GM12878 (cell line): ENCODE results near the gene WWTR1. TPM values are rescaled to one million over a fixed set of nuclear protein-coding genes. Genes with fewer than 3 reads are reported as not detected.

Source experiments
- CEBPB ChIP-seq, 2 experiments: fragments of 150-350 bp in 1 of 2; IDR thresholded peaks; 2 replicates each; pipeline ENCODE4 v1.6.1; 2012 to 2014; ENCODE audit warnings: low read depth in 2 of 2, low read length in 2 of 2, borderline replicate concordance in 1 of 2, inconsistent platforms in 1 of 2
- CEBPZ ChIP-seq: fragments of 150-350 bp; IDR thresholded peaks from 2 replicates; pipeline ENCODE4 v1.6.1; 2016; ENCODE audit warnings: low read depth, low read length
- CTCF ChIP-seq, 3 experiments: IDR thresholded peaks in 2 of 3; conservative IDR thresholded peaks in 1 of 3; 2 replicates each; pipeline ENCODE4 v1.5.1; 2011; ENCODE audit warnings: low read depth in 3 of 3, low read length in 3 of 3, mild to moderate bottlenecking in 3 of 3, control low read depth in 2 of 3, moderate library complexity in 2 of 3, inconsistent platforms in 1 of 3, mixed read lengths in 1 of 3; ENCODE audit not compliant: control insufficient read depth in 2 of 3, insufficient read depth in 1 of 3; ENCODE audit errors: extremely low read depth in 1 of 3
- DPF2 ChIP-seq: fragments of 450-650 bp; IDR thresholded peaks from 2 replicates; pipeline ENCODE4 v1.6.1; 2017; ENCODE audit warnings: mild to moderate bottlenecking
- E2F4 ChIP-seq: IDR thresholded peaks from 2 replicates; pipeline ENCODE4 v1.6.1; 2012; ENCODE audit warnings: low read depth, low read length, improper control_type of control experiment
- EP300 ChIP-seq, 2 experiments: fragments of 150-350 bp in 1 of 2; IDR thresholded peaks; 2 replicates each; pipeline ENCODE4 v1.6.1; 2011 to 2012; ENCODE audit warnings: low read depth in 2 of 2, low read length in 2 of 2, borderline replicate concordance in 1 of 2, improper control_type of control experiment in 1 of 2, inconsistent platforms in 1 of 2; ENCODE audit not compliant: control insufficient read depth in 1 of 2
- FOXM1 ChIP-seq: IDR thresholded peaks from 2 replicates; pipeline ENCODE4 v1.6.1; 2012; ENCODE audit warnings: low read depth, mild to moderate bottlenecking, inconsistent platforms, low read length, moderate library complexity
- GABPA ChIP-seq: IDR thresholded peaks from 2 replicates; pipeline ENCODE4 v1.6.1; 2014; ENCODE audit warnings: antibody characterized with exemption, low read depth, mild to moderate bottlenecking, inconsistent platforms
- JUNB ChIP-seq: IDR thresholded peaks from 2 replicates; pipeline ENCODE4 v1.6.1; 2016; ENCODE audit warnings: antibody characterized with exemption, mild to moderate bottlenecking
- KAT2A ChIP-seq: conservative IDR thresholded peaks from 2 replicates; pipeline ENCODE4 v1.6.1; 2011; ENCODE audit warnings: low read depth, low read length; ENCODE audit not compliant: control insufficient read depth
- MXI1 ChIP-seq: fragments of 150-350 bp; IDR thresholded peaks from 2 replicates; pipeline ENCODE4 v1.6.1; 2011; ENCODE audit warnings: low read depth, mild to moderate bottlenecking, inconsistent platforms, low read length, improper control_type of control experiment
- NFYB ChIP-seq: IDR thresholded peaks from 2 replicates; pipeline ENCODE4 v1.6.1; 2011; ENCODE audit warnings: low read depth, mild to moderate bottlenecking, low read length, improper control_type of control experiment, moderate library complexity; ENCODE audit not compliant: insufficient read depth
- NR2F1 ChIP-seq: fragments of 450-650 bp; conservative IDR thresholded peaks from 2 replicates; pipeline ENCODE4 v1.6.1; 2017; ENCODE audit warnings: mild to moderate bottlenecking
- NRF1 ChIP-seq: conservative IDR thresholded peaks from 2 replicates; pipeline ENCODE4 v1.6.1; 2011; ENCODE audit warnings: mild to moderate bottlenecking, low read depth, low read length, improper control_type of control experiment
- POLR2AphosphoS5 ChIP-seq: IDR thresholded peaks from 2 replicates; pipeline ENCODE4 v1.6.1; 2011; ENCODE audit warnings: mild to moderate bottlenecking, low read length, inconsistent platforms
- POU2F2 ChIP-seq: IDR thresholded peaks from 3 replicates; pipeline ENCODE4 v1.6.1; 2011; ENCODE audit warnings: low read depth, mild to moderate bottlenecking, low read length, borderline replicate concordance
- SIN3A ChIP-seq: IDR thresholded peaks from 2 replicates; pipeline ENCODE4 v1.6.1; 2012; ENCODE audit warnings: low read depth, low read length, improper control_type of control experiment
- SMAD1 ChIP-seq: fragments of 450-650 bp; IDR thresholded peaks from 2 replicates; pipeline ENCODE4 v1.6.1; 2018; ENCODE audit warnings: mild to moderate bottlenecking, low read depth; ENCODE audit not compliant: partially characterized antibody
- TAF1 ChIP-seq: IDR thresholded peaks from 2 replicates; pipeline ENCODE4 v1.6.1; 2011; ENCODE audit warnings: mild to moderate bottlenecking, low read depth, low read length, borderline replicate concordance
- TCF7 ChIP-seq: IDR thresholded peaks from 2 replicates; pipeline ENCODE4 v1.6.1; 2014; ENCODE audit warnings: antibody characterized with exemption, borderline replicate concordance
- YBX1 ChIP-seq: fragments of 450-650 bp; IDR thresholded peaks from 2 replicates; pipeline ENCODE4 v1.6.1; 2016; ENCODE audit warnings: antibody characterized with exemption
- YY1 ChIP-seq: IDR thresholded peaks from 2 replicates; pipeline ENCODE4 v1.6.1; 2011; ENCODE audit warnings: low read depth, mild to moderate bottlenecking, low read length
- ZNF24 ChIP-seq: fragments of 450-650 bp; IDR thresholded peaks from 2 replicates; pipeline ENCODE4 v1.6.1; 2017; ENCODE audit warnings: antibody characterized with exemption, mild to moderate bottlenecking
- ZSCAN29 ChIP-seq: fragments of 450-650 bp; IDR thresholded peaks from 2 replicates; pipeline ENCODE4 v1.6.1; 2017; ENCODE audit warnings: mild to moderate bottlenecking, moderate library complexity
- polyA plus RNA-seq, 11 experiments: library from polyadenylated mRNA; depleted of rRNA in 4 of 11; unstranded in 6 of 11; stranded (reverse) in 5 of 11; fragments of >200 nt; fragmentation: Nextera tagmentation in 4 of 11; fragmentation: Illumina TruSeq in 1 of 11; extraction: Ambion mirVana in 4 of 11; extraction: Trizol in 1 of 11; gene quantifications; 1 replicate in 1 of 11; 2 replicates in 10 of 11; pipeline versions ENCODE4 v1.2.1 to v1.2.3, GENCODE V29; 2011 to 2016; ENCODE audit warnings: inconsistent platforms in 2 of 11, missing spikeins in 2 of 11, low read depth in 1 of 11
- total RNA-seq, 4 experiments: library from RNA; depleted of rRNA in 3 of 4; stranded (reverse); fragments of >200 nt in 3 of 4; fragmentation: Illumina TruSeq in 1 of 4; extraction: Trizol in 1 of 4; gene quantifications; 2 replicates each; pipeline versions ENCODE4 v1.2.1 to v1.2.3, GENCODE V29; 2013 to 2021

WWTR1 gene
- total and polyA plus RNA-seq, 10 of the 15 experiments (the other 5 are each of a cell fraction or from before 2014, with no cell fraction given) = 2.5 to 18.5 (median 5.8) TPM

GRCh38 chr3:149579838-149580542 is 77.8 kb downstream of the WWTR1 start (continued):
- TF ChIP-seq CEBPB (IDR thresholded peaks at IDR 0.05; ENCODE audit: borderline replicate concordance in 1 of 2, low read depth in 2 of 2, low read length in 2 of 2) (no peak), EP300 (IDR thresholded peaks at IDR 0.05; ENCODE audit: borderline replicate concordance in 1 of 2, control insufficient read depth in 1 of 2, low read depth in 2 of 2, low read length in 2 of 2) (peak; percentile 36 to 64; a peak in 2 of 4 replicates), TAF1 (no peak), MXI1 (no peak), YBX1 (no peak), SMAD1 (no peak), E2F4 (no peak), YY1 (no peak), NR2F1 (no peak; the same call in 1 of the 2 replicates), FOXM1 (peak; percentile 72; the same call in 1 of the 2 replicates), CEBPZ (no peak), GABPA (no peak), POU2F2 (peak; percentile 35; the same call in 1 of the 3 replicates), NRF1 (no peak), POLR2AphosphoS5 (no peak), NFYB (no peak), ZSCAN29 (no peak), JUNB (peak; percentile 87), DPF2 (0 out of 2 replicates have a peak, but pooled peaks have one; percentile 63), ZNF24 (0 out of 2 replicates have a peak, but pooled peaks have one; percentile 17), KAT2A (no peak), CTCF (IDR thresholded peaks at IDR 0.05 in 2 of 3, conservative IDR thresholded peaks at IDR 0.05 in 1 of 3; ENCODE audit: control insufficient read depth in 2 of 3, extremely low read depth in 1 of 3, insufficient read depth in 1 of 3, low read depth in 3 of 3, low read length in 3 of 3) (no peak), SIN3A (no peak), TCF7 (no peak)
